Hematopoietic multipotent progenitor cell treated with erythropoietin and hydrocortisone succinate and interleukin-3 and kit ligand, for 15 days (in vitro differentiated cells): Measurements from ENCODE around the gene ICAM3.
A peak's percentile ranks its signal among the peaks of the same experiment; 100 is the strongest.

Source experiments
- DNase-seq: peaks from one replicate; pipeline ENCODE4 v3.0.0-alpha.2; 2015; ENCODE audit warnings: low spot score

ICAM3 gene

GRCh38 chr19:10290876-10291553 is 48.4 kb downstream of the ICAM3 start:
- DNase-seq, result peak; percentile 84

GRCh38 chr19:10290357-10290875 is 49.0 kb downstream of the ICAM3 start:
- DNase-seq, result peak; percentile 36

GRCh38 chr19:10289836-10290356 is 49.5 kb downstream of the ICAM3 start, which contains the start of gene ICAM5:
ICAM5 (plus strand) TSS chr19:10289952; CDS start chr19:10290044, 92 bp downstream.
- DNase-seq, result peak; percentile 50

- DNase-seq, result peak; percentile 78
These were observed 50.1 kb downstream of the ICAM3 start for GRCh38 chr19:10289167-10289835.

GRCh38 chr19:10288662-10289166 is 50.7 kb downstream of the ICAM3 start:
- DNase-seq, result peak; percentile 88

- peak; percentile 89 for DNase-seq
These were observed 52.4 kb downstream of the ICAM3 start, which contains the start of gene ICAM4 for GRCh38 chr19:10286803-10287737. ICAM4 (plus strand) TSS chr19:10286955; CDS start chr19:10287013, 58 bp downstream.

GRCh38 chr19:10285393-10285792 is 54.0 kb downstream of the ICAM3 start:
- DNase-seq, result no peak

- no peak for DNase-seq
These were observed 54.5 kb downstream of the ICAM3 start for GRCh38 chr19:10284960-10285278.

GRCh38 chr19:10284065-10284959 is 55.1 kb downstream of the ICAM3 start:
- no peak for DNase-seq
